HepG2 (cell line): Measurements from ENCODE around the gene GAREM1. TPM values are rescaled to one million over a fixed set of nuclear protein-coding genes. Genes with fewer than 3 reads are reported as not detected.

ENCODE experiments used
- ATAC-seq: fragments of 200-7000 bp; cut with Tn5 transposase; 3 replicates; pipeline ENCODE4 v1.9.1; 2020; ENCODE audit warnings: mild to moderate bottlenecking, moderate library complexity
- BruUV-seq: library from RNA; stranded (reverse); fragments of 400-500 nt; replicated peaks from 2 replicates; lab custom pipeline; 2021; lab: Mats Ljungman, UMichigan
- CTCF ChIA-PET: fragments of 300-600 bp; formaldehyde crosslinking; extraction: SDS; loops from one replicate; lab custom pipeline; 2021; ENCODE audit warnings: low total read pairs, inconsistent platforms, low intra/inter-chr PET ratio; lab: Yijun Ruan, JAX
- POLR2A ChIA-PET: fragments of 350-600 bp; sonication (Branson Sonifier 250); formaldehyde crosslinking; loops from one replicate; lab custom pipeline; 2020; ENCODE audit warnings: antibody characterized with exemption, inconsistent platforms; lab: Yijun Ruan, JAX
- DNase-seq: peaks from one replicate; pipeline ENCODE4 v3.0.0-alpha.2; 2015; ENCODE audit warnings: low spot score
- FAIRE-seq: peaks from 3 replicates; lab custom pipeline; 2011; peaks lifted over from hg19 to GRCh38; lab: Jason Lieb, UNC
- H2AFZ ChIP-seq: one replicate; pipeline ENCODE4 v1.6.1; 2011; ENCODE audit warnings: low read length, inconsistent platforms
- H3K27ac ChIP-seq: fragments of 300-600 bp; 3 replicates; pipeline ENCODE4 v1.8.0; 2011; ENCODE audit warnings: mixed run types, mild to moderate bottlenecking, mixed read lengths, low read length, inconsistent platforms; ENCODE audit not compliant: insufficient read depth; ENCODE audit errors: extremely low read length
- H3K27me3 ChIP-seq, 2 experiments: fragments of 200-600 bp in 1 of 2; 2 replicates in 1 of 2; 3 replicates in 1 of 2; pipeline versions ENCODE4 v1.6.0 to v1.8.0; 2011; ENCODE audit warnings: low read length in 2 of 2, mild to moderate bottlenecking in 2 of 2, moderate library complexity in 2 of 2, inconsistent platforms in 1 of 2; ENCODE audit not compliant: insufficient read depth in 2 of 2, control insufficient read depth in 1 of 2
- H3K36me3 ChIP-seq, 2 experiments: fragments of 200-600 bp in 1 of 2; replicated peaks in 1 of 2; 2 replicates in 1 of 2; 3 replicates in 1 of 2; pipeline versions ENCODE4 v1.5.1 to v1.8.0; 2011; ENCODE audit warnings: low read length in 2 of 2, inconsistent platforms in 1 of 2; ENCODE audit not compliant: insufficient read depth in 2 of 2, control insufficient read depth in 1 of 2
- H3K4me1 ChIP-seq: 2 replicates; pipeline ENCODE4 v1.5.1; 2012; ENCODE audit warnings: low read length, inconsistent platforms; ENCODE audit not compliant: insufficient read depth
- H3K4me2 ChIP-seq: 2 replicates; pipeline ENCODE4 v1.6.0; 2011; ENCODE audit warnings: low read depth, low read length, inconsistent platforms
- H3K4me3 ChIP-seq, 3 experiments: fragments of 200-600 bp in 1 of 3; sonication (generic), shearing (Covaris generic) in 1 of 3; replicated peaks in 1 of 3; 2 replicates each; pipeline ENCODE4 v1.5.1; 2011 to 2016; ENCODE audit warnings: low read length in 3 of 3, inconsistent platforms in 2 of 3, low read depth in 2 of 3, mild to moderate bottlenecking in 2 of 3, control low read depth in 1 of 3, mixed read lengths in 1 of 3; ENCODE audit not compliant: insufficient read depth in 1 of 3
- H3K79me2 ChIP-seq: one replicate; pipeline ENCODE4 v1.6.1; 2011; ENCODE audit warnings: low read length, inconsistent platforms; ENCODE audit not compliant: insufficient read depth
- H3K9ac ChIP-seq: 2 replicates; pipeline ENCODE4 v1.6.0; 2011; ENCODE audit warnings: mild to moderate bottlenecking, low read depth, low read length, inconsistent platforms; ENCODE audit not compliant: insufficient read depth
- H3K9me3 ChIP-seq: 2 replicates; pipeline ENCODE4 v1.5.1; 2012; ENCODE audit warnings: mild to moderate bottlenecking, low read length
- H4K20me1 ChIP-seq: 2 replicates; pipeline ENCODE4 v1.6.0; 2011; ENCODE audit warnings: inconsistent platforms, mild to moderate bottlenecking, low read length, moderate library complexity; ENCODE audit not compliant: insufficient read depth
- BORCS8-MEF2B ChIP-seq: sonication (generic); formaldehyde crosslinking; IDR thresholded peaks from 2 replicates; pipeline ENCODE4 v1.8.0; 2022; ENCODE audit warnings: mild to moderate bottlenecking, missing genetic modification reagents
- FOXA3 ChIP-seq: IDR thresholded peaks from 2 replicates; pipeline ENCODE4 v1.6.1; 2016; ENCODE audit warnings: missing genetic modification reagents, missing compliant biosample characterization
- JUN ChIP-seq: sonication (generic); formaldehyde crosslinking; IDR thresholded peaks from 2 replicates; pipeline ENCODE4 v1.4.0; 2020; ENCODE audit warnings: mild to moderate bottlenecking, missing genetic modification reagents
- KMT2B ChIP-seq: IDR thresholded peaks from 2 replicates; pipeline ENCODE4 v1.6.1; 2016; ENCODE audit warnings: missing genetic modification reagents, missing compliant biosample characterization
- MBD4 ChIP-seq: IDR thresholded peaks from 2 replicates; pipeline ENCODE4 v1.6.1; 2012; ENCODE audit warnings: low read length, inconsistent platforms, borderline replicate concordance
- RARA ChIP-seq: IDR thresholded peaks from 2 replicates; pipeline ENCODE4 v1.6.1; 2016; ENCODE audit warnings: missing genetic modification reagents, missing compliant biosample characterization
- RFX3 ChIP-seq: IDR thresholded peaks from 2 replicates; pipeline ENCODE4 v1.6.1; 2016; ENCODE audit warnings: missing biosample characterization, missing genetic modification reagents
- SCMH1 ChIP-seq: sonication (generic); formaldehyde crosslinking; IDR thresholded peaks from 2 replicates; pipeline ENCODE4 v1.9.0; 2021; ENCODE audit warnings: missing genetic modification reagents, mild to moderate bottlenecking, borderline replicate concordance
- SKI ChIP-seq: fragments of 450-650 bp; IDR thresholded peaks from one replicate; pipeline ENCODE4 v1.6.1; 2018; ENCODE audit warnings: mild to moderate bottlenecking; ENCODE audit not compliant: partially characterized antibody
- SNAI1 ChIP-seq: sonication (generic); formaldehyde crosslinking; IDR thresholded peaks from 2 replicates; pipeline ENCODE4 v1.5.0; 2020; ENCODE audit warnings: mild to moderate bottlenecking, missing genetic modification reagents, borderline replicate concordance
- SOX13 ChIP-seq, 3 experiments: fragments of 450-650 bp in 1 of 3; sonication (generic) in 1 of 3; formaldehyde crosslinking in 1 of 3; IDR thresholded peaks in 2 of 3; conservative IDR thresholded peaks in 1 of 3; 2 replicates each; pipeline versions ENCODE4 v1.5.0 to v1.6.1; 2016 to 2020; ENCODE audit warnings: antibody characterized with exemption in 1 of 3, mild to moderate bottlenecking in 1 of 3, missing compliant biosample characterization in 1 of 3, missing genetic modification reagents in 1 of 3, moderate library complexity in 1 of 3
- ZNF776 ChIP-seq: sonication (generic); formaldehyde crosslinking; IDR thresholded peaks from 2 replicates; pipeline ENCODE4 v1.4.0; 2020; ENCODE audit warnings: mild to moderate bottlenecking, missing genetic modification reagents
- ZNF850 ChIP-seq: sonication (generic); formaldehyde crosslinking; conservative IDR thresholded peaks from 2 replicates; pipeline ENCODE4 v1.9.0; 2021; ENCODE audit warnings: mild to moderate bottlenecking, missing genetic modification reagents
- WGBS: methylation state at CpG from one replicate; pipeline ENCODE4 v1.1.6; 2017; ENCODE audit warnings: low lambda C conversion rate; 5-methylcytosine and 5-hydroxymethylcytosine counted together
- in situ Hi-C: cut with HindIII; loops from 2 replicates; pipeline ENCODE4 v1.10.0; 2017; ENCODE audit warnings: low pct_unique_long_range_greater_than_20kb; ENCODE audit not compliant: extremely low pct_ligation_motif_present
- intact Hi-C: fragments of 100-400 bp; cut with micrococcal nuclease; formaldehyde crosslinking; loops from one replicate; pipeline ENCODE4 v1.10.0; 2022; ENCODE audit not compliant: unreplicated experiment
- polyA plus RNA-seq, 8 experiments: library from polyadenylated mRNA; depleted of rRNA in 3 of 8; stranded (reverse) in 7 of 8; unstranded in 1 of 8; fragments of >200 nt; fragmentation: Illumina TruSeq in 4 of 8; extraction: Trizol in 4 of 8; gene quantifications; 2 replicates each; pipeline versions ENCODE4 v1.2.1 to v1.2.3, GENCODE V29; 2011 to 2016; ENCODE audit warnings: low read depth in 4 of 8, missing spikeins in 1 of 8, mixed read lengths in 1 of 8; ENCODE audit not compliant: insufficient read depth in 1 of 8
- total RNA-seq, 5 experiments: library from RNA; depleted of rRNA; stranded (reverse); fragments of >200 nt; fragmentation: Illumina TruSeq; extraction: Trizol; gene quantifications; 2 replicates each; pipeline ENCODE4 v1.2.3, GENCODE V29; 2016; ENCODE audit warnings: low read depth in 1 of 5
- TF ChIP-seq, protein P1 (sequence below): sonication (generic); formaldehyde crosslinking; IDR thresholded peaks from 2 replicates; pipeline ENCODE4 v1.4.0; 2020; ENCODE audit warnings: missing genetic modification reagents
- TF ChIP-seq, protein P2 (sequence below): sonication (generic); formaldehyde crosslinking; IDR thresholded peaks from 2 replicates; pipeline ENCODE4 v1.4.0; 2020; ENCODE audit warnings: low read depth, mild to moderate bottlenecking, missing genetic modification reagents
- TF ChIP-seq, protein P3 (sequence below): sonication (generic); formaldehyde crosslinking; IDR thresholded peaks from 2 replicates; pipeline ENCODE4 v1.4.0; 2020; ENCODE audit warnings: mild to moderate bottlenecking, missing genetic modification reagents
- TF ChIP-seq, protein P4 (sequence below): sonication (generic); formaldehyde crosslinking; IDR thresholded peaks from 2 replicates; pipeline ENCODE4 v1.4.0; 2020; ENCODE audit warnings: missing genetic modification reagents
- TF ChIP-seq, protein P5 (sequence below): IDR thresholded peaks from 2 replicates; pipeline ENCODE4 v1.6.1; 2016

The GAREM1 gene
- total and polyA plus RNA-seq, 2 of the 13 experiments (the other 11 are each of a cell fraction or from before 2014, with no cell fraction given), result 2.5 to 2.9 TPM

DNA sequence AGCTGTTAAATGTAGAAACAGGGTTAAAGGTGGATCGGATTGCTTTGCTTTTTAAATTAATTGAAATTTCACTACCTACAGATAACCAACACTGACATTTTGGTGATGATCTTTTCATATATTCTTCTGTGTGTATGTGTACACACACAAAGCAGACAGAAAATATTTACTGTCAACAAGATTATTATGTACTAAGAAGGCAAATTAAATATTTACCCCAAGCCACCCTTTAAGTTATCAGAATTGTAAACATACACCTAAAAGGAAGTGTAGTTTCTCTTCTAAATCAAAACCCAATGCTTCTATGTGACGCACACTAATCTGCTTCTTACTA is 98.7 kb downstream of the GAREM1 start (continued):
- peak; percentile 61 for TF ChIP-seq SKI
- TF ChIP-seq FOXA3 (CRISPR knock-in tag), result peak; percentile 81
- TF ChIP-seq MBD4, result 0 out of 2 replicates have a peak, but pooled peaks have one; percentile 56
- TF ChIP-seq RARA (CRISPR knock-in tag), result peak; percentile 31; the same call in 1 of the 2 replicates
- TF ChIP-seq KMT2B (CRISPR knock-in tag), result 0 out of 2 replicates have a peak, but pooled peaks have one; percentile 18
- TF ChIP-seq SOX13 (IDR thresholded peaks at IDR 0.05), result 0 out of 2 replicates have a peak, but pooled peaks have one; percentile 15
- TF ChIP-seq SOX13 (CRISPR knock-in tag; conservative IDR thresholded peaks at IDR 0.05 in 1 of 2, IDR thresholded peaks at IDR 0.05 in 1 of 2), result no peak
- TF ChIP-seq, protein P1, sequence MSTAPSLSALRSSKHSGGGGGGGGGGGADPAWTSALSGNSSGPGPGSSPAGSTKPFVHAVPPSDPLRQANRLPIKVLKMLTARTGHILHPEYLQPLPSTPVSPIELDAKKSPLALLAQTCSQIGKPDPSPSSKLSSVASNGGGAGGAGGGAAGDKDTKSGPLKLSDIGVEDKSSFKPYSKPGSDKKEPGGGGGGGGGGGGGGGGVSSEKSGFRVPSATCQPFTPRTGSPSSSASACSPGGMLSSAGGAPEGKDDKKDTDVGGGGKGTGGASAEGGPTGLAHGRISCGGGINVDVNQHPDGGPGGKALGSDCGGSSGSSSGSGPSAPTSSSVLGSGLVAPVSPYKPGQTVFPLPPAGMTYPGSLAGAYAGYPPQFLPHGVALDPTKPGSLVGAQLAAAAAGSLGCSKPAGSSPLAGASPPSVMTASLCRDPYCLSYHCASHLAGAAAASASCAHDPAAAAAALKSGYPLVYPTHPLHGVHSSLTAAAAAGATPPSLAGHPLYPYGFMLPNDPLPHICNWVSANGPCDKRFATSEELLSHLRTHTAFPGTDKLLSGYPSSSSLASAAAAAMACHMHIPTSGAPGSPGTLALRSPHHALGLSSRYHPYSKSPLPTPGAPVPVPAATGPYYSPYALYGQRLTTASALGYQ (CRISPR knock-in tag), result no peak
- TF ChIP-seq SCMH1, result no peak

DNA sequence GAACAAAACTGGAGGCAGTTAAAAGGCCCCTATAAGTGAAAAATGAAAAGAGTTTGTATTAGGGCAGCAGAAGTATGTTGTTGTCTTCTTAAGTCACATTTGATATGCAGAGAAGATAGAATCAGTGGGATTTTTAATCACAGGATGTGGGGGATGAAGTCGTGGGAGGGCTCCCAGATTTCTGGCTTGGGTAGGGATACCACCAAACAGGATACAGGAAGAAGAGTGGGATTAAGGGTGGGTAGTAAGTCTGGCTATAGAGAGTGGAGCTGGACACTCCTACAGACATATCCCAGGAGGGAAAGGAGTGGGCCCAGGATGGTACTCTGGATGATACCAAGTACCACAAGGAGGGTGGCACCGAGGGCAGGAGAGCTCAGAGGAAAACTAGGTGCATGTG is 99.3 kb downstream of the GAREM1 start:
- in situ Hi-C loops, result no loop called here
- H3K4me3 ChIP-seq, result no peak overlapping the region
- FAIRE-seq (no peak), DNase-seq (no peak), ATAC-seq (no peak; the same call in 2 of the 3 replicates)
- intact Hi-C loops, result loop anchor here (5.0 kb wide), 3 partner anchors 54 to 84 kb away; no protein-coding TSS in a partner anchor
- 88% methylated on average over 2 of the region's 2 CpGs for WGBS
- no peak overlapping the region for H2AFZ ChIP-seq
- H3K79me2 ChIP-seq, result no peaks in the 10 kb centered on the region
- no peaks in the 10 kb centered on the region for H4K20me1 ChIP-seq
- CTCF ChIA-PET, result no interaction called here
- peak overlapping the region; percentile 41; the same call in 1 of the 2 replicates for H3K4me2 ChIP-seq
- H3K27ac ChIP-seq, result peak overlapping the region; percentile 88
- BruUV-seq, result no TSS peak
- no peaks in the 10 kb centered on the region for H3K9me3 ChIP-seq
- peaks cover 33% of the 10 kb centered on the region for H3K4me1 ChIP-seq
- POLR2A ChIA-PET, result no interaction called here
- no peaks in the 10 kb centered on the region for H3K36me3 ChIP-seq
- no peak overlapping the region for H3K9ac ChIP-seq
- no peaks in the 10 kb centered on the region for H3K27me3 ChIP-seq
- TF ChIP-seq ZNF850, result no peak
- TF ChIP-seq, protein P2, sequence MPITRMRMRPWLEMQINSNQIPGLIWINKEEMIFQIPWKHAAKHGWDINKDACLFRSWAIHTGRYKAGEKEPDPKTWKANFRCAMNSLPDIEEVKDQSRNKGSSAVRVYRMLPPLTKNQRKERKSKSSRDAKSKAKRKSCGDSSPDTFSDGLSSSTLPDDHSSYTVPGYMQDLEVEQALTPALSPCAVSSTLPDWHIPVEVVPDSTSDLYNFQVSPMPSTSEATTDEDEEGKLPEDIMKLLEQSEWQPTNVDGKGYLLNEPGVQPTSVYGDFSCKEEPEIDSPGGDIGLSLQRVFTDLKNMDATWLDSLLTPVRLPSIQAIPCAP (CRISPR knock-in tag), result no peak
- TF ChIP-seq, protein P3, sequence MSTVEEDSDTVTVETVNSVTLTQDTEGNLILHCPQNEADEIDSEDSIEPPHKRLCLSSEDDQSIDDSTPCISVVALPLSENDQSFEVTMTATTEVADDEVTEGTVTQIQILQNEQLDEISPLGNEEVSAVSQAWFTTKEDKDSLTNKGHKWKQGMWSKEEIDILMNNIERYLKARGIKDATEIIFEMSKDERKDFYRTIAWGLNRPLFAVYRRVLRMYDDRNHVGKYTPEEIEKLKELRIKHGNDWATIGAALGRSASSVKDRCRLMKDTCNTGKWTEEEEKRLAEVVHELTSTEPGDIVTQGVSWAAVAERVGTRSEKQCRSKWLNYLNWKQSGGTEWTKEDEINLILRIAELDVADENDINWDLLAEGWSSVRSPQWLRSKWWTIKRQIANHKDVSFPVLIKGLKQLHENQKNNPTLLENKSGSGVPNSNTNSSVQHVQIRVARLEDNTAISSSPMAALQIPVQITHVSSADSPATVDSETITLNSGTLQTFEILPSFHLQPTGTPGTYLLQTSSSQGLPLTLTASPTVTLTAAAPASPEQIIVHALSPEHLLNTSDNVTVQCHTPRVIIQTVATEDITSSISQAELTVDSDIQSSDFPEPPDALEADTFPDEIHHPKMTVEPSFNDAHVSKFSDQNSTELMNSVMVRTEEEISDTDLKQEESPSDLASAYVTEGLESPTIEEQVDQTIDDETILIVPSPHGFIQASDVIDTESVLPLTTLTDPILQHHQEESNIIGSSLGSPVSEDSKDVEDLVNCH (CRISPR knock-in tag), result no peak
- no peak for TF ChIP-seq ZNF776 (CRISPR knock-in tag)
- no peak for TF ChIP-seq SNAI1 (CRISPR knock-in tag)
- TF ChIP-seq BORCS8-MEF2B (CRISPR knock-in tag), result no peak
- TF ChIP-seq RFX3 (CRISPR knock-in tag), result no peak
- TF ChIP-seq, protein P4, sequence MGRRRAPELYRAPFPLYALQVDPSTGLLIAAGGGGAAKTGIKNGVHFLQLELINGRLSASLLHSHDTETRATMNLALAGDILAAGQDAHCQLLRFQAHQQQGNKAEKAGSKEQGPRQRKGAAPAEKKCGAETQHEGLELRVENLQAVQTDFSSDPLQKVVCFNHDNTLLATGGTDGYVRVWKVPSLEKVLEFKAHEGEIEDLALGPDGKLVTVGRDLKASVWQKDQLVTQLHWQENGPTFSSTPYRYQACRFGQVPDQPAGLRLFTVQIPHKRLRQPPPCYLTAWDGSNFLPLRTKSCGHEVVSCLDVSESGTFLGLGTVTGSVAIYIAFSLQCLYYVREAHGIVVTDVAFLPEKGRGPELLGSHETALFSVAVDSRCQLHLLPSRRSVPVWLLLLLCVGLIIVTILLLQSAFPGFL, result no peak
- TF ChIP-seq JUN, result no peak
- TF ChIP-seq, protein P5, sequence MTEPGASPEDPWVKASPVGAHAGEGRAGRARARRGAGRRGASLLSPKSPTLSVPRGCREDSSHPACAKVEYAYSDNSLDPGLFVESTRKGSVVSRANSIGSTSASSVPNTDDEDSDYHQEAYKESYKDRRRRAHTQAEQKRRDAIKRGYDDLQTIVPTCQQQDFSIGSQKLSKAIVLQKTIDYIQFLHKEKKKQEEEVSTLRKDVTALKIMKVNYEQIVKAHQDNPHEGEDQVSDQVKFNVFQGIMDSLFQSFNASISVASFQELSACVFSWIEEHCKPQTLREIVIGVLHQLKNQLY (CRISPR knock-in tag), result no peak
